Stimulated activated CD4-positive, alpha-beta T cell treated with anti-CD3 and anti-CD28 coated beads, Interleukin-15, amount 100 ng/mL, for 1 hour (primary cell): ENCODE measurements around the gene PLK4.
"Not testable (repeated sequence)": the region's sequence is repeated elsewhere in the genome, so short reads cannot be mapped to it uniquely, and the experiment has no call there.

Source experiments
- DNase-seq, 2 donors: peaks; one replicate each; pipeline ENCODE4 v3.0.0-alpha.2; 2020; ENCODE audit warnings: low read depth in 1 of 2, low spot score in 1 of 2

Gene PLK4

GRCh38 chr4:127880763-127881562, at the start of gene PLK4:
TSS of gene PLK4 (plus strand) at chr4:127880893. CDS start at chr4:127881135, 242 bp downstream.
- peak; percentile 84 to 85 for DNase-seq

DNA sequence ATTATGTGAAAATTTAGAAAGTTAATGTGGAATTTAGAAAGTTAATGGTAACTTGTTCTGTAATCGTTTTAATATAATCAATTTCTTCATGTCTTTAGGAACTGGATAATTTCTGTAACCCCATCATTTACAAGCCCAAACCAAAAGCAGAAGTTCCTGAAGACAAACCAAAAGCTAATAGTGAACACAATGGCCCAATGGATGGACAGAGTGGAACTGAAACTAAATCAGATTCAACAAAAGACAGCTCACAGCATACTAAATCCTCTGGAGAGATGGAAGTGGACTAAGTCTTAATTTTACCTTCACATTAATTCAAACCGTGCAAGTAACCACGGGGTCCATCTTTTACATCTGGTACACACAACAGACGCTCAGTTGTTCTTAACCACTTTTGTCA, 48.1 kb upstream of the PLK4 start:
- DNase-seq, result no peak

DNA sequence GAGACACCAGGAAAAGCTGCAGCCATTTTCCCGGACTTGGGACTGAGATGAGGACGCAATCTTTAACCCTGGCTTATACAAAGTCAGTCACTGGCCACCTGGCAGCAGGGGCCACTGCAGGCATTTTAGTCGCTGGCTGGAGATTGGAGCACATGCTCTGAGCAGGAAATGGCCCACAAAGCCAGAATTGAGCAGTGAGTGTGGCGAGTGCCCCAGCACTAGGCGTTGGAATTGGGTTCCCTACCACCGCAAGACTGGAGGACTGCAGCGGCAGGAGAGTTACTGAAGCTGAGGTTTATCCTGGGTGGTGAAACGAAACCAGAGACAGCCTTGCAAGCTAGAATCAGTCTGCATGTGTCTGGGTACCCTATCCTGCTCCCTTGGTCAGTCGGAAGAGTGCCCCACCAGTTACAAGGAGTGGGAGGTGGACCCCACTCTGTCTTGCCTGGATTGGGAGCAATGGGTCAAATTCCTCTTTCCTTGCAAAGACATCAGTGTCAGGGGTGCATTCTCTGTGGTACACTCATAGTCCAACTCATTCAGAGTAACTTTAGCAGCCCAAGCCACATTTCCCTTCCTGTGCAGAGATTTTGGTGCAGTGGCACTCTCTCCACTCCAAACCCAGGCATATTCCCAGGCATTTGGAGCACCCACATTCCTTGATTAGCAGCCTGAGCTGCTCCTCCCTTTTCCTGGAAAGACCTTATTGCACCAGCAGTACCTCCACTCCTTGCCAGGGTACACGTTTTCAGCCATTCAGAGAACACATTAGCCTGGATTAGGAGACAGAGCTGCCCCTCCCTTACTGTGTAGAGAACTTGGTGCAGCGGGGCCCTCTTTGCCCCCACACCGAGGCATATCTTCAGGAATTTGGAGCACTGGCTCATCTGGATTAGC, 36.7 kb upstream of the PLK4 start:
- no peak for DNase-seq

DNA sequence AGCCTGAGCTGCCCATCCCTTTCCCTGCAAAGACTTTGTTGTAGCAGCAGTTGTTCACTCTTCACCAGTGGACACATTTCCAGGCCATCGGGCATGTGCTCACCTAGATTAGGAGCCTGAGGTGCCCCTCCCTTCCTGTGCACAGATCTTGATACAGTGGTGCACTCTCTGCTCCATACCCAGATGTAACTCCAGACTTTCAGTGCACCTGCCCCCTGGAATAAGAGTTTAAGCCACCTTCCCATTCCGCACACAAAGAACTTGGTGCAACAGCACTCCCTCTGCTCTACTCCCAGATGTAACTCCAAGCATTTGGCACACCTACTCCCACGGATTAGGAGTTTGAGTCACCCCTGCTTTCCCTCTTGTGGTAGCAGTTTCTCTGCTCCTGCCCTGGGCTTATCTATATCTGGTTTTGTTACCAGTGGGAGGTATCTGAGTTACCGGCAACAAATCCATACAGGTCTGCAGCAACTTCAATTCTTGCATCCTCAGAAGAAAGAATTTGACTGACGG, 36.0 kb upstream of the PLK4 start:
- no peak for DNase-seq

GRCh38 chr4:127846061-127846460, 34.6 kb upstream of the PLK4 start:
- no peak for DNase-seq

DNA sequence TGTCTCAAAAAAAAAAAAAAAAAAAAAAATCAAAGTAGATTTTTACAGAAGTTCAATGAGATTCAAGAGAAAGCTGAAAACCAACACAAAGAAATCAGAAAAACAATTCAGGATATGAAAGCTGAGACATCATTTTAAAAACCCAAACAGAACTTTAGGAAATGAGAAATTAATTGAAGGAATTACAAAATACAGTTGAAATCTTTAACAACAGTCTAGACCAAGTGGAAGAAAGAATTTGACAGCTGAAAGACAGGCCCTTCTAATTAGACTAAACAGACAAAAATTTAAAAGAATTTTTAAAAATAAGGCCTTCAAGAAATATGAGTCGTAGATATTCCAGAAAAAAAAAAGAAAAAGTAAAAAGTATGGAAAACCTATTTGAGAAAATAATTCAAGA, 33.9 kb upstream of the PLK4 start:
- DNase-seq, result no peak

DNA sequence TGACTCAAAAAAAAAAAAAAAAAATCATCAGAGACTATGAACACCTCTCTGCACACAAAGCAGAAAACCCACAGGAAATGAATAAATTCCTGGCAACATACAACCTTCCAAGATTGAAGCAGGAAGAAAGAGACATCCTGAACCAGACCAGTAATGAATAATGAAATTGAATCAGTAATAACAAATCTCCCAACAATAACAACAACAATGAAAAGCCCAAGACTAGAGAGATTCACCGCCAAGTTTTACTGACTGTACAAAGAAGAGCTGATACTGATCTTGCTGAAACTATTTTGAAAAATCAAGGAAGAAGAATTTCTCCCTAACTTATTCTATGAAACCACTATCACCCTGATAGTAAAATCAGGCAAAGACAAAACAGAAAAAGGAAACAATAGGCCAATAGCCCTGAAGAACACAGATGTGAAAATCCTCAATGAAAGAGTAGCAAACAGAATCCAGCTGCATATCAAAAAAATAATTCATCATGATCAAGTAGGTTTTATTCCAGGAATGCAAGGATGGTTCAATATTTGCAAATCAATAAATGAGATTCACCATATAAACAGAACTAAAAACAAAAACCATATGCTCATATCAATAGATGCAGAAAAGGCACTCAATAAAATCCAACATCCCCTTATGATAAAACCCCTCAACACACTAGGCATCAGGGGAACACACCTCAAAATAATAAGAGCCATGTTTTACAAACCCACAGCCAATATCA, 31.0 kb upstream of the PLK4 start:
- DNase-seq, result no peak

DNA sequence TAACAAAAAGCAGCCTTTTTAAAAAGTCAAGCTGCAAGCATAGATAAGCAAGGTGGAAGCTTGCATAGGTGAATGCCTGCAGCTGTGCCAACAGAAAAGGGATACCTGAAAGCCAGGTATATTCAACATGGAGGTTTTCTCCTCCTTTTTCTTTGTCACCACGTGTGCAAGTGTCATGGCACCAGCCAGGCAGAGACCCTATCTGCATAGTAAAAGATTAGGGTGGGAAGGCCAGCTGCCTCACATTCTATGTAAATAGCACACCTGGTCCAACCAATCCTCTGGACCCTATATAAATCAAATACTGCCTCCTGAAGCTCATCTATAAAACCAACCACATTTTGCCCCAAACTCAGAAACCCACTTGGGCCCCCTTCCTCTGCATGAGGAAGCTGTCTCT, 28.0 kb upstream of the PLK4 start:
- DNase-seq, result no peak

GRCh38 chr4:127856196-127856812, 24.4 kb upstream of the PLK4 start:
- no peak for DNase-seq

- DNase-seq, result no peak
Observed at GRCh38 chr4:127856813-127857447, 23.8 kb upstream of the PLK4 start.

DNA sequence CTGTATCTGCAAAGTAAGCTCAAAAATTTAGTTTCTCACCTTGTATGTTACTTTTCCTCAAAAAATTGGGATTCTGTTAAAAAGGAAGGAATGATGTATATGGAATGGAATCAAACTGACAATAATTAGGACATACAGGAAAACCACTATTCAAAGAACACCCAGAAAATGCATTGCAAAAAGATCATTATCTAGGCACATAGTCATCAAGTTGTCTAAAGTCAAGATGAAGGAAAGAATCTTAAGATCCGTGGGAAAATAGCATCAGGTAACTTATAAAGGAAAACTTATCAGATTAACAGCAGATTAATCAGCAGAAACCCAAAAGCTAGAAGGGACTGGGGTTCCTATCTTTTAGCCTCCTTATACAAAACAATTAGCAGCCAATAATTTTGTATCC, 23.1 kb upstream of the PLK4 start:
- DNase-seq, result no peak

DNA sequence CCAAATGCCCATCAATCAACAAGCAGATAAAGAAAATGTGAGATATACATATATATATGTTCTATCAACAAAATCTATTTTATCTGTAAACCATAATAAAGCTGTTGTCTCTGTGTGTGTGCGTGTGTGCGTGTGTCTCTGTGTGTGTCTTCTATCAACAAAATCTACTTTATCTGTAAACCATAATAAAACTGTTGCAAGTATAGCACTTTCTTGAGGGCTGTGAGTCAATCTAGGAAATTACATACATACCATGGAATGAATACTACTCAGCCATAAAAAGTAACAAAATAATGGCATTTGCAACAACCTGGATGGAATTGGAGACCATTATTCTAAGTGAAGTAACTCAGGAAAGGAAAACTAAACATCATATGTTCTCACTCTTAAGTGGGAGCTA, 12.5 kb upstream of the PLK4 start:
- no peak for DNase-seq

DNA sequence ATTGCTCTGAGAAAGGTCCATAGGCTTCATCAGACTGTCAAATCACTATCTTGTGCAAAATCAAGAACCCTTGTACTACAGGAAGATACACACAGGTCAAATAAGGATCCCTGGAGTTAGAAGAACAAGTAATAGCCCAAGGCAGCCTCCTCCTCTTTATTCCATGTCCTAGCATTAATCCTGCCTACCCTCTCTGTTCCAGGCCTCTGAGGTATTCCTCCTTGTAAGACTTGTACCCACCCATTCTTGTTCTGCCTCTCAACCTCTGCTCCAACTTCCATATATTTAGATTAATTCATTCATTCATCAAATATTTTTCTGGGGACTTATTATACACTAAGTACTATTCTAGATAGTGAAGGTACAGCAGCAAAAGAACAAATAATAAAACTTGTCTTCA, 10.4 kb upstream of the PLK4 start:
- DNase-seq, result no peak

DNA sequence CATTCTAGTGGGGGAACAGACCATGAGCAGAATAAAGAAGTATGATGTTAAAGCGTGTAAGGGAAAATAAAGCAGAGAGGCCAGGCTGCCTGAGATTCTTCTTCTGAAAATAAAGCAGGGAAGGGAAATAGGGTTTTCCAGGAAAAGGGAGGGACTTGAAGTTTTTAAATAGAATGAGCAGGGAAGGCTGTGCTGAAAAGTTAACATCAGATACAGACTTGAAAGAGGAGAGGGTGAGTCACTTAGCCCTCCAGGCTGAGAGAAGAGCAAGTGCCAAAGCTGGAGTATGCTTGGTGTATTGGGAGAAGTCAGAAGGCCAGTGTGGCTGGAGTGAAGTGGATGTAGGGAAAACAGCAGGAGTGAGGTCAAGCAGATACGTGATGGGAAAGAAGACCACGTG, 10.0 kb upstream of the PLK4 start:
- no peak for DNase-seq

DNA sequence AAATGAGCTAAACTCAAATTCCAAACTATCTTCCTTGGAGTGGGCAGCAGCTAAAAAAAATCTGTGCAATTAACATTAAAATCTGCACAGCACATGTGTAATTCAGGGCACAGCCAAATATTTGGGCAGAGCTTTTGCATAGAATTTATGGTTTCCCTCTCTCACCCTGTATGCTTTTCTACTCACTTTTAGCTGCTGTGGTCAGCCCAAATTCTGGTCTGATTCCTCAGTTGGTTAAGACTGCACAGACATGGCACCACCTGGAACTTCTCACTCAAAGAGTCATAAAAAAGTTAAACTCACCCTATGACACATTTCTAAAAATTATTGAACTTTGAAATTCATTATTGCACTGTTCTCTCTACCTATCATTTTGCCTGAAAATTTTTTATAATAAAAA, 4.9 kb upstream of the PLK4 start:
- no peak for DNase-seq

- no peak for DNase-seq
Observed at GRCh38 chr4:127881563-127881864, 821 bp downstream of the PLK4 start.

DNA sequence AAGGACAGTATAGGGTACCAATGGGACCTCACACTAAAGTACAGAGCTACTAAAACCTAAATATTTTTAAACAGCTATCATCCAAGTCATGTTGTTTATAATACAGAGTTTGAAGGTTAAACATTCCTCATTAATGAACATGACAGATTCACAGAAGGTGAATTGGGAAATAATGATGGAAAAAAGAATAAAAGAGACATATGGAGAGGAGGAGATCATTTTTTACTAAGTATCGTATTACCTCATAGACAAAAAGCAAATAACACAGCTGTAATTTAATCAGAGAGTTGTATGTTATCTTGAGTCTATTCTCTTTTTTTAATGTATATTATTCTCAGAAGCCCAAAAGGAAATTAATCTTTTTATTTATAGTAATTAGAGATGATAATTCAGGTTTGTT, 7.9 kb downstream of the PLK4 start:
- DNase-seq, result no peak

DNA sequence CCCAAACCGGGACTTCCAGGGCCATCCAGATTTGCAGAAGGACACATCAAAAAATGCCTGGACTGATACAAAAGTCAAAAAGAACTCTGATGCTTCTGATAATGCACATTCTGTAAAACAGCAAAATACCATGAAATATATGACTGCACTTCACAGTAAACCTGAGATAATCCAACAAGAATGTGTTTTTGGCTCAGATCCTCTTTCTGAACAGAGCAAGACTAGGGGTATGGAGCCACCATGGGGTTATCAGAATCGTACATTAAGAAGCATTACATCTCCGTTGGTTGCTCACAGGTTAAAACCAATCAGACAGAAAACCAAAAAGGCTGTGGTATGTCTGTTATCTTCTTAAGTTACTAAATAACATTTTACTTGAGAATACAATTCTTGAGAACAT, 9.2 kb downstream of the PLK4 start:
- no peak for DNase-seq

DNA sequence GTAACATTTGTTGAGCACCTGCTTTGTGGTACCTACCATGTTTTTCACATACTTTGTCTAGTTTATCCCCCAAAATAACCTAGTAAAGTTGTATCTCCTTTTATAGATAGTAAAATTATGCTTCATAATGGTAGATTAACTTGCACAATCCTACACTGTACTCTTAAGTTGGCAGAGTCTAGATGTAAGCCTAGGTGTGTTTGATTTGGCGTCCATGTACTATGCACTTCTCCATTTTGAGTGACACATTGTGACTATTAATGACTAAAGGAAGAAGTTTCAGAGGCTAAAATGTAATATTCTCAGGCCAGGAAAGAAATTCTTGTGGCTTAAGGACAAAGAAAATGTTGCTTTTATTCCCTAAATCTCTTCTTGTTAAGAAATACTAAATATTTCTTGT, 15.4 kb downstream of the PLK4 start:
- no peak for DNase-seq

GRCh38 chr4:127896528-127896927, 15.8 kb downstream of the PLK4 start:
- no peak for DNase-seq

DNA sequence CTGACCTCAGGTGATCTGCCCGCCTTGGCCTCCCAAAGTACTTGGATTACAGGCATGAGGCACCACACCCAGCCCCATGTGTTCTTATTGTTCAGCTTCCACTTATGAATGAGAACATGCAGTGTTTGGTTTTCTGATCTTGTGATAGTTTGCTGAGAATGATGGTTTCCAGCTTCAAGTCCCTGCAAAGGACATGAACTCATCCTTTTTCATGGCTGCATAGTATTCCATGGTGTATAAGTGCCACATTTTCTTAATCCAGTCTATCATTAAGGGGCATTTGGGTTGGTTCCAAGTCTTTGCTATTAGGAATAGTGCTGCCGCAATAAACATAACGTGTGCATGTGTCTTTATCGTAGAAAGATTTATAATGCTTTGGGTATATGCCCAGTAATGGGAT, 19.0 kb downstream of the PLK4 start:
- DNase-seq, result not testable (repeated sequence)
